ENCODE results near the gene PRSS2.

PRSS2 gene

DNA sequence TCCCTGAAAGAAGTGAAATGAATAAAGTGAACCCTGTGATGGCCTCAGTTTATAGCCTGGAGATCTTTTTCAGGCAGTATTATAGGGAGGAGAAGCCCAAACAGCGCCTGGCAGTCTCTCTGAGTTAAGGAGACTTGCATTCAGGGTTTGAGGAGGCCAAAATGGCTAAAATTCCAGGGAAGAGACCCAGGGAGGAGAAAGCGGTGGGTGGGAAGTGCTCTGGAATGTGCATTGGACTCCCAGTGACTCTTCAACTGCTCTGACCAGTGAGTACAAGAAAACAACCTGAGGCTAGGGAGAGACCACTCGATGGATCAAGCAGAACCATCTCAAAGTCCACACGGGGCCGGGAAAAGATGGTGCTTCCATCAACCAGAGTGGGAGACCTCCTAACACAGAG, 48.8 kb downstream of the PRSS2 start:
- DNase-seq (ENCODE audit: low read depth): no peak
- H3K4me3 ChIP-seq (ENCODE audit: low read length): no peak overlapping the region
- TF ChIP-seq, protein P1, sequence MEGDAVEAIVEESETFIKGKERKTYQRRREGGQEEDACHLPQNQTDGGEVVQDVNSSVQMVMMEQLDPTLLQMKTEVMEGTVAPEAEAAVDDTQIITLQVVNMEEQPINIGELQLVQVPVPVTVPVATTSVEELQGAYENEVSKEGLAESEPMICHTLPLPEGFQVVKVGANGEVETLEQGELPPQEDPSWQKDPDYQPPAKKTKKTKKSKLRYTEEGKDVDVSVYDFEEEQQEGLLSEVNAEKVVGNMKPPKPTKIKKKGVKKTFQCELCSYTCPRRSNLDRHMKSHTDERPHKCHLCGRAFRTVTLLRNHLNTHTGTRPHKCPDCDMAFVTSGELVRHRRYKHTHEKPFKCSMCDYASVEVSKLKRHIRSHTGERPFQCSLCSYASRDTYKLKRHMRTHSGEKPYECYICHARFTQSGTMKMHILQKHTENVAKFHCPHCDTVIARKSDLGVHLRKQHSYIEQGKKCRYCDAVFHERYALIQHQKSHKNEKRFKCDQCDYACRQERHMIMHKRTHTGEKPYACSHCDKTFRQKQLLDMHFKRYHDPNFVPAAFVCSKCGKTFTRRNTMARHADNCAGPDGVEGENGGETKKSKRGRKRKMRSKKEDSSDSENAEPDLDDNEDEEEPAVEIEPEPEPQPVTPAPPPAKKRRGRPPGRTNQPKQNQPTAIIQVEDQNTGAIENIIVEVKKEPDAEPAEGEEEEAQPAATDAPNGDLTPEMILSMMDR (conservative IDR thresholded peaks at IDR 0.05; ENCODE audit: low read depth, low read length): no peak

DNA sequence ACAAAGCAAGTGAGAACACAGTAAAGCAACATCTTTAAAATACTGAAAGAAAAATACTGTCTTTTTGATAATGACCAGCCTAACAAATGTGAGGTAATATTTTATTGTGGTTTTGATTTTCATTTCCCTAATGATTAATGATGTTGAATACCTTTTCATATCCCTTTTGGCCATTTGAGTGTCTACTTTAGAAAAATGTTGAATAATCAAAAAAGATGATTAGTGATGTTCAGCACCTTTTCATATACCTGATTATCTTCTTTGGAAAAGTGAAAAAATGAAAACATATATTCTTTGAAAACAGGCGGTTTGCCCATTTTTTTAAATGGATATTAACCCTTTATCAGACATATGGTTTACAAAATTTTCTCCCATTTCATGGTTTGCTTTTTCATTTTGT, 51.9 kb downstream of the PRSS2 start:
- H3K4me3 ChIP-seq (ENCODE audit: low read length): no peak overlapping the region
- TF ChIP-seq, protein P1 (conservative IDR thresholded peaks at IDR 0.05; ENCODE audit: low read depth, low read length): no peak
- no peak for DNase-seq (ENCODE audit: low read depth)

Measured in retinal pigment epithelial cell (primary cell).